KOPT-K1 (cell line): Measurements from ENCODE around the gene TPO.
"Not testable (repeated sequence)": the region's sequence is repeated elsewhere in the genome, so short reads cannot be mapped to it uniquely, and the experiment has no call there.

Experiments
- H3K27ac ChIP-seq: fragments of 200-600 bp; sonication (generic); 2 replicates; pipeline ENCODE4 v1.5.1; 2016; ENCODE audit warnings: antibody characterized with exemption, mild to moderate bottlenecking, low read depth, low read length; ENCODE audit not compliant: poor library complexity, severe bottlenecking
- H3K36me3 ChIP-seq: fragments of 200-600 bp; sonication (generic); 2 replicates; pipeline ENCODE4 v1.5.1; 2017; ENCODE audit warnings: antibody characterized with exemption, mild to moderate bottlenecking, low read length, moderate library complexity; ENCODE audit not compliant: insufficient read depth
- H3K9me3 ChIP-seq: fragments of 200-600 bp; sonication (generic); 2 replicates; pipeline ENCODE4 v1.5.1; 2017; ENCODE audit warnings: antibody characterized with exemption, low read length, mild to moderate bottlenecking; ENCODE audit not compliant: insufficient read depth, poor library complexity, severe bottlenecking

The TPO gene

GRCh38 chr2:1509271-1510065 lies 96.2 kb downstream of the TPO start:
- Histone ChIP-seq H3K9me3 (no peaks in the 10 kb centered on the region), H3K27ac (peak overlapping the region; percentile 9), H3K36me3 (no peaks in the 10 kb centered on the region)

- no peak overlapping the region for H3K27ac ChIP-seq
- H3K36me3 ChIP-seq: no peaks in the 10 kb centered on the region
- no peaks in the 10 kb centered on the region for H3K9me3 ChIP-seq
Observed at GRCh38 chr2:1510176-1510575, 96.9 kb downstream of the TPO start.

GRCh38 chr2:1511455-1511854 lies 98.2 kb downstream of the TPO start:
- Histone ChIP-seq H3K36me3 (no peaks in the 10 kb centered on the region), H3K9me3 (no peaks in the 10 kb centered on the region), H3K27ac (no peak overlapping the region)

- Histone ChIP-seq H3K9me3 (no peaks in the 10 kb centered on the region), H3K36me3 (no peaks in the 10 kb centered on the region), H3K27ac (no peak overlapping the region)
Observed at GRCh38 chr2:1512321-1513289, 99.3 kb downstream of the TPO start.

- peak overlapping the region; percentile 18 for H3K27ac ChIP-seq
- no peaks in the 10 kb centered on the region for H3K9me3 ChIP-seq
- H3K36me3 ChIP-seq: no peaks in the 10 kb centered on the region
Observed at GRCh38 chr2:1514391-1515072, 101.3 kb downstream of the TPO start.

- Histone ChIP-seq H3K27ac (peak overlapping the region; percentile 18), H3K36me3 (no peaks in the 10 kb centered on the region), H3K9me3 (no peaks in the 10 kb centered on the region)
Observed at GRCh38 chr2:1515073-1515430, 101.8 kb downstream of the TPO start.

- no peaks in the 10 kb centered on the region for H3K36me3 ChIP-seq
- peak overlapping the region; percentile 92 for H3K27ac ChIP-seq
- no peaks in the 10 kb centered on the region for H3K9me3 ChIP-seq
Observed at GRCh38 chr2:1515986-1516797, 102.9 kb downstream of the TPO start.

- Histone ChIP-seq H3K9me3 (no peaks in the 10 kb centered on the region), H3K36me3 (no peaks in the 10 kb centered on the region), H3K27ac (peak overlapping the region; percentile 92)
Observed at GRCh38 chr2:1516798-1517060, 103.5 kb downstream of the TPO start.

GRCh38 chr2:1517291-1517690 lies 104.0 kb downstream of the TPO start:
- H3K9me3 ChIP-seq, H3K36me3 ChIP-seq: not testable (repeated sequence)
- H3K27ac ChIP-seq: peak overlapping the region; percentile 92

GRCh38 chr2:1517786-1518185 lies 104.5 kb downstream of the TPO start:
- H3K27ac ChIP-seq: peak overlapping the region; percentile 92
- no peaks in the 10 kb centered on the region for H3K36me3 ChIP-seq
- H3K9me3 ChIP-seq: no peaks in the 10 kb centered on the region

GRCh38 chr2:1518331-1518803 lies 105.1 kb downstream of the TPO start:
- H3K36me3 ChIP-seq: no peaks in the 10 kb centered on the region
- no peaks in the 10 kb centered on the region for H3K9me3 ChIP-seq
- H3K27ac ChIP-seq: peak overlapping the region; percentile 92

GRCh38 chr2:1518867-1519530 lies 105.7 kb downstream of the TPO start:
- peak overlapping the region; percentile 92 for H3K27ac ChIP-seq
- H3K36me3 ChIP-seq: no peaks in the 10 kb centered on the region
- H3K9me3 ChIP-seq: no peaks in the 10 kb centered on the region

- H3K27ac ChIP-seq: peak overlapping the region; percentile 92
- H3K36me3 ChIP-seq: no peaks in the 10 kb centered on the region
- no peaks in the 10 kb centered on the region for H3K9me3 ChIP-seq
Observed at GRCh38 chr2:1521191-1521877, 108.1 kb downstream of the TPO start.
